Activated B cell treated with CpG ODN at 0.5 μM for 24 hours (primary cell): ENCODE measurements around the gene ANAPC7. TPM values are rescaled to one million over a fixed set of nuclear protein-coding genes. Genes with fewer than 3 reads are reported as not detected.

Experiments used
- ATAC-seq: fragments of 200-7000 bp; cut with Tn5 transposase; one replicate; pipeline ENCODE4 v1.10.0; 2021; ENCODE audit warnings: low read depth, mild to moderate bottlenecking, moderate library complexity
- CTCF ChIA-PET: fragments of 350-600 bp; sonication (Branson Sonifier 250); formaldehyde crosslinking; loops from one replicate; lab custom pipeline; 2021; ENCODE audit warnings: antibody characterized with exemption; lab: Charles Lee
- POLR2A ChIA-PET: fragments of 350-600 bp; sonication (Branson Sonifier 250); formaldehyde crosslinking; loops from one replicate; lab custom pipeline; 2021; ENCODE audit warnings: antibody characterized with exemption; lab: Charles Lee
- DNase-seq: peaks from one replicate; pipeline ENCODE4 v3.0.0; 2022
- H3K27ac Mint-ChIP-seq: one replicate; pipeline ENCODE4 v1.8.0; 2020; ENCODE audit warnings: mixed read lengths
- H3K27me3 Mint-ChIP-seq: one replicate; pipeline ENCODE4 v1.8.0; 2021; ENCODE audit warnings: mixed read lengths
- H3K36me3 Mint-ChIP-seq: one replicate; pipeline ENCODE4 v1.8.0; 2021; ENCODE audit warnings: low read depth, mixed read lengths
- H3K4me1 Mint-ChIP-seq: one replicate; pipeline ENCODE4 v1.8.0; 2021; ENCODE audit warnings: mixed read lengths
- H3K4me3 Mint-ChIP-seq: one replicate; pipeline ENCODE4 v1.8.0; 2020; ENCODE audit warnings: mild to moderate bottlenecking, mixed read lengths
- H3K9me3 Mint-ChIP-seq: one replicate; pipeline ENCODE4 v1.8.0; 2020; ENCODE audit warnings: mixed read lengths
- intact Hi-C: fragments of 100-400 bp; cut with micrococcal nuclease; formaldehyde crosslinking; loops from one replicate; pipeline ENCODE4 v1.15.1; 2024
- total RNA-seq: library from RNA; stranded (reverse); gene quantifications from 2 replicates; pipeline ENCODE4 v1.2.3, GENCODE V29; 2022
- TF ChIP-seq, protein P1 (sequence below): fragments of 200-600 bp; IDR thresholded peaks from one replicate; pipeline ENCODE4 v1.8.0; 2022; ENCODE audit warnings: antibody characterized with exemption, mild to moderate bottlenecking

The ANAPC7 gene
- total RNA-seq, 1 donor from 2014 or later, result 76.2 TPM

DNA sequence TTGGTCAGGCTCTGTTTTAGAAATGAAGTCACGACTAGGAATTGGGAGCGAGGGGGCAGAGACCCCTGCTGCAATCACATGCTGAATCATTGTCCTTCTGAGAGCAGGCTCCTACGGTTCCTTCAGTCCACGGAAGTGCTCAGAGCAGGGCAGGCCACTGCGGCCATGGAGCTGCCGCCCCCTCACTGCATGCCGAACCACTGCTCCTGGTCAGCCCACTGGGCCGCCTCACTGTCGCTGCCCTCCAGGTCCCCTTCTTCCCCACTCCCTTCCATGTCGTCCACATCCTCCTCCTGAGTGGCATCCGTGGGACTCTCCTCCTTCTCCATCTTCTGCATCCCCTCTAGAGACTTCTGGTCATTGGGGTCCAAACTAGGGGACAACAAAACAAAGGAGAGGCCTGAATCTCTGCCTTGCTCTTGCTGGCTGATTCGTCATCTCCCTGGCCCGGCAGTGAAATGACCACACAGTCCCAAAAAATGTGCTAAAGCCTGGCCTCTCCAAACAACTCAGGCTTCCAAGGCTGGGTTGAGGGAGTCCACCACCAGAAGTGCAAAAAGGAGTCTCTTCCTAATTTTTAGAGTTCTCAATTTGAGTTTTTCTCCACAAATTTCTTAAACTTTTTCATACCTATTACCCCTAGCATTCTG, 29.4 kb downstream of the ANAPC7 start:
- ChIA-PET CTCF (no interaction called here), POLR2A (no interaction called here)
- Mint-ChIP-seq H3K4me3 (no peak overlapping the region), H3K4me1 (peaks cover 30% of the 10 kb centered on the region), H3K9me3 (no peaks in the 10 kb centered on the region), H3K27ac (no peak overlapping the region), H3K36me3 (peaks cover 68% of the 10 kb centered on the region), H3K27me3 (no peaks in the 10 kb centered on the region)
- ATAC-seq (no peak), DNase-seq (no peak)
- intact Hi-C loops, result no loop called here
- TF ChIP-seq, protein P1, sequence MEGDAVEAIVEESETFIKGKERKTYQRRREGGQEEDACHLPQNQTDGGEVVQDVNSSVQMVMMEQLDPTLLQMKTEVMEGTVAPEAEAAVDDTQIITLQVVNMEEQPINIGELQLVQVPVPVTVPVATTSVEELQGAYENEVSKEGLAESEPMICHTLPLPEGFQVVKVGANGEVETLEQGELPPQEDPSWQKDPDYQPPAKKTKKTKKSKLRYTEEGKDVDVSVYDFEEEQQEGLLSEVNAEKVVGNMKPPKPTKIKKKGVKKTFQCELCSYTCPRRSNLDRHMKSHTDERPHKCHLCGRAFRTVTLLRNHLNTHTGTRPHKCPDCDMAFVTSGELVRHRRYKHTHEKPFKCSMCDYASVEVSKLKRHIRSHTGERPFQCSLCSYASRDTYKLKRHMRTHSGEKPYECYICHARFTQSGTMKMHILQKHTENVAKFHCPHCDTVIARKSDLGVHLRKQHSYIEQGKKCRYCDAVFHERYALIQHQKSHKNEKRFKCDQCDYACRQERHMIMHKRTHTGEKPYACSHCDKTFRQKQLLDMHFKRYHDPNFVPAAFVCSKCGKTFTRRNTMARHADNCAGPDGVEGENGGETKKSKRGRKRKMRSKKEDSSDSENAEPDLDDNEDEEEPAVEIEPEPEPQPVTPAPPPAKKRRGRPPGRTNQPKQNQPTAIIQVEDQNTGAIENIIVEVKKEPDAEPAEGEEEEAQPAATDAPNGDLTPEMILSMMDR, result no peak

DNA sequence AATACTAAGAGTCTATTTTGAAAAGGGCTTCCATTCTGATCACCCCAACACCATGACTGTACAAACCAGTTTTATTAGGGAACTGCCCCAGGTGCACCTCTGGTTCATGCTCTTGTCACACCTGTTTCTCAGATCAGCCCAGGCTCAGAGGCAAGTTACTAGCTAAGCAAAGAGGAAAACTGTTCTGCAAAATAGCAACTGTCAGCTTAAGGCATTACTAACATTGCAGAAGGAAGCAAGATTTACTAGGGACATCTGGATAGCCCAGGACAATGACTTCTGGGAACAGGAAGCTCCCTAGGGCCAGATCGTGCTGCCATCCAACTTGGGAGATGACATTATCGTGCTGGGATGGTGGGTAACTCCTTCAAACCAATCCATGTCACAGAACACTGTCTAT, 30.1 kb downstream of the ANAPC7 start:
- POLR2A ChIA-PET, result interaction anchor here (0.6 kb wide), 1 partner anchor 91 kb away, joined by 3 read pairs; no protein-coding TSS in a partner anchor
- Mint-ChIP-seq H3K27me3 (no peaks in the 10 kb centered on the region), H3K4me1 (peaks cover 36% of the 10 kb centered on the region), H3K36me3 (peaks cover 61% of the 10 kb centered on the region), H3K27ac (peak overlapping the region; percentile 30), H3K4me3 (no peak overlapping the region), H3K9me3 (no peaks in the 10 kb centered on the region)
- TF ChIP-seq, protein P1, result no peak
- CTCF ChIA-PET, result interaction anchor here (0.7 kb wide), 1 partner anchor 20 kb away, joined by 3 read pairs; no protein-coding TSS in a partner anchor
- DNase-seq (no peak), ATAC-seq (no peak)
- intact Hi-C loops, result no loop called here

DNA sequence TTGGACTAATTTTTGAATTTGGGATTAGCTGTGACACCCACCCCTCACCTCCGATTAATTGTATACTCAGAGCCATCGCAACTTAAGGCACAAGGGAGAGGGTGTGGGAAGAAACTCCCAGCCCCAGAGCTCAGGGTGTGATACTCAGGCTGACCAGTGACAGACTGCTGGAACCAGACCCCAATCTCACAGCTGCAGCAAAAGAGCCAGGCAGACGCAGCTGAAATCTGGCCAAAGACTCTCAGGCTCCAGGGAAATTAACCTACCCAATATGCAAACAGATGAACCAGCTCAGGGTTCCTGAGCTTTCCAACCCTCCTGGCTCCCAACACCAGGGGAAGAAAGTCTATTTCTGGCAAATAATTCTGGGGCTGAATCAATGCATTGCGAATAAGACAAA, 30.5 kb downstream of the ANAPC7 start:
- H3K27me3 Mint-ChIP-seq, result no peaks in the 10 kb centered on the region
- ATAC-seq (no peak), DNase-seq (no peak)
- CTCF ChIA-PET, result interaction anchor here (0.7 kb wide), 1 partner anchor 20 kb away, joined by 3 read pairs; no protein-coding TSS in a partner anchor
- H3K9me3 Mint-ChIP-seq, result no peaks in the 10 kb centered on the region
- TF ChIP-seq, protein P1, result no peak
- peak overlapping the region; percentile 30 for H3K27ac Mint-ChIP-seq
- intact Hi-C loops, result no loop called here
- H3K36me3 Mint-ChIP-seq, result peaks cover 57% of the 10 kb centered on the region
- peaks cover 38% of the 10 kb centered on the region for H3K4me1 Mint-ChIP-seq
- no peak overlapping the region for H3K4me3 Mint-ChIP-seq
- POLR2A ChIA-PET, result interaction anchor here (0.5 to 0.6 kb wide), 2 partner anchors 24 to 91 kb away, joined by 3 read pairs; no protein-coding TSS in a partner anchor

DNA sequence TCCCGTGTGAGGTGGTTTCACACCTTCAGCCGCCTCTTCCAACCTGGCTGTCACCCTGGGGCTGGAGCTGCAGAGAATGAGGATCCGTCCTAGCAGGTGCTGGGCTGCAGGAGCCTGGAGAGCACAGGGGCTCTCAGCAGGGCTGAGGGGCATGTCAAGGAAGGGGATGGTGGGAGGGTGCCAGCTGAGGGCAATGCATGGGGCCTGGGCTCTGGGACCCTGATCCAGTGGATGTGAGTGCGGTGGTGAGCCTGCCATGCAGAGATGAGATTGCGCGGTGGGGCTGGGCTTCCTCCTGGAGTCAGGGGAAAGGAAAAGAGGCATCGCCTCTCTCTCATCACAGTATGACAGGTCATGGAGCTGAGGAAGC, 31.5 kb downstream of the ANAPC7 start:
- peaks cover 43% of the 10 kb centered on the region for H3K4me1 Mint-ChIP-seq
- H3K27ac Mint-ChIP-seq, result peak overlapping the region; percentile 50
- ChIA-PET POLR2A (interaction anchor here (0.7 to 1.8 kb wide), 7 partner anchors 18 to 95 kb away, joined by 3 to 7 read pairs (median 3); partner anchors contain the start of gene ANAPC7), CTCF (interaction anchor here (1.6 kb wide), 1 partner anchor 59 kb away, joined by 8 read pairs; no protein-coding TSS in a partner anchor)
- H3K9me3 Mint-ChIP-seq, result no peaks in the 10 kb centered on the region
- H3K36me3 Mint-ChIP-seq, result peaks cover 49% of the 10 kb centered on the region
- H3K27me3 Mint-ChIP-seq, result no peaks in the 10 kb centered on the region
- intact Hi-C loops, result no loop called here
- ATAC-seq (no peak), DNase-seq (no peak)
- TF ChIP-seq, protein P1, result no peak
- H3K4me3 Mint-ChIP-seq, result no peak overlapping the region

DNA sequence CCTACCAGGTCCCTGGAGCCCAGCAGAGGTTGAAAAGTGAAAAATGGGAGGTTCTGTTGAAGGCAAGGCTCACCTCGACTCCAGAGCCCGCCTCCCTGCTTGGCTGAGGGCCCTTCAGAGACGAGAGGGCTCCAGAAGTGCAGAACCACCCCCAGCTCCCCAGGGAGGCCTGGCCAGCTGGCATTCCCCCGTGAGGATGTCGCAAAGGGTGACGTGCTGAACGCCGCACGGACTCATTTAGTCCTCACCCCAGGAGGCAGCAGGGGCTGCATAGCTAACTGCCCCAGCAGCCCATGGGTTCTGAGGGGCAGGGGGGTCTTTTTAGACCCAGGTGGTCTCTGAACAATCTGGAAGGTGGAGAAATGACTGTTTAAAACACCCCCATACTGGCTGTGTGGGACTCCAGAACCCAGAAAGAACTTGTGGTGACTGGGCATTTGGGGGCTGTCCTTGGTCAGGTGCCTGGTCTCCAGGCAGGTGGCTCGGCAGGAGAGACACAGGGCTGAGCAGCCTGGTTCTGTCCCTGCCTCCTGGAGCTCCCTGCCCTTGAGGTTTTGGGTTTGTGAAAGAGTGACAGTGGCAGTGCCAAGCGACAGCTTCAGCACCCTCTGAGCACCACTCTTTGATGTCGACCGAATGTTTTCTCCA, 32.0 kb downstream of the ANAPC7 start:
- Mint-ChIP-seq H3K4me1 (peaks cover 46% of the 10 kb centered on the region), H3K27me3 (no peaks in the 10 kb centered on the region), H3K36me3 (peaks cover 46% of the 10 kb centered on the region), H3K4me3 (no peak overlapping the region), H3K27ac (peak overlapping the region; percentile 78), H3K9me3 (no peaks in the 10 kb centered on the region)
- ATAC-seq (peak; percentile 96), DNase-seq (peak; percentile 78)
- CTCF ChIA-PET, result interaction anchor here (1.6 kb wide), 1 partner anchor 59 kb away, joined by 8 read pairs; no protein-coding TSS in a partner anchor
- POLR2A ChIA-PET, result interaction anchor here (0.5 to 1.8 kb wide), 10 partner anchors 9 to 1057 kb away, joined by 3 to 9 read pairs (median 4); partner anchors contain the start of genes ANAPC7 and GPN3
- TF ChIP-seq, protein P1, result no peak
- intact Hi-C loops, result loop anchor here (1.0 kb wide), 1 partner anchor 16 kb away; no protein-coding TSS in a partner anchor
